Measurements from ENCODE around the gene STARD3.

DNA sequence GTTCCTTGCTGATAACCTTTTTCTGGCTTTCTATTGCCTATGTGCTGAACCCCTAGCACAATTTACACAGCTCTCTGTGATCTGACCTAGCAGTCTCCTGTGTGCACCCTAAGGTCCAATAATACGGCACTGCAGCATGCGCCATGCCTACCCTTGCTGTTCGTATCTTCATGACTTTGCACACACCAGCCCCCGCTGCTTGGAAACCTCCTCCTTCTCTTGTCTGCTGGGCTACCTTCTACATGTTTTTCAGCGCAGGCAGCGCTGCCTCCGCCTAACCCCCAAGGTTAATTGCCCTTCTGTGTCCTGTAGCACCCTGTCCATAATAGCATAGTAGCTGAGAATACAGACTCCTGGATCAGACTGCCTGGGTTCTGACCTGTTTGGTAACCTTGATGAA, 1.4 kb downstream of the STARD3 start:
- no peak for TF ChIP-seq TEAD4 (CRISPR knock-in tag; IDR thresholded peaks at IDR 0.05)
- TF ChIP-seq, protein P1, sequence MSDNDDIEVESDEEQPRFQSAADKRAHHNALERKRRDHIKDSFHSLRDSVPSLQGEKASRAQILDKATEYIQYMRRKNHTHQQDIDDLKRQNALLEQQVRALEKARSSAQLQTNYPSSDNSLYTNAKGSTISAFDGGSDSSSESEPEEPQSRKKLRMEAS (CRISPR knock-in tag; IDR thresholded peaks at IDR 0.05), result no peak
